Endodermal cell (in vitro differentiated cells): ENCODE data around the gene RASGRF1. TPM values are rescaled to one million over a fixed set of nuclear protein-coding genes. Genes with fewer than 3 reads are reported as not detected.

ENCODE experiments used
- DNase-seq: peaks from one replicate; pipeline ENCODE4 v3.0.0-alpha.2; 2017
- H3K27ac ChIP-seq: 2 replicates; pipeline ENCODE4 v1.5.1; 2013; ENCODE audit warnings: mild to moderate bottlenecking, low read depth, low read length, moderate library complexity
- H3K27me3 ChIP-seq: 2 replicates; pipeline ENCODE4 v1.6.1; 2013; ENCODE audit warnings: mild to moderate bottlenecking, low read length, moderate library complexity; ENCODE audit not compliant: insufficient read depth, control insufficient read depth, poor library complexity, severe bottlenecking
- H3K36me3 ChIP-seq: 2 replicates; pipeline ENCODE4 v1.7.0; 2013; ENCODE audit warnings: mild to moderate bottlenecking, low read length, moderate library complexity; ENCODE audit not compliant: control insufficient read depth, insufficient read depth
- H3K4me1 ChIP-seq: one replicate; pipeline ENCODE4 v1.7.0; 2013; ENCODE audit warnings: low read length; ENCODE audit not compliant: control insufficient read depth, insufficient read depth
- H3K4me3 ChIP-seq: 2 replicates; pipeline ENCODE4 v1.5.1; 2013; ENCODE audit warnings: mild to moderate bottlenecking, low read length, moderate library complexity
- H3K9ac ChIP-seq: 2 replicates; pipeline ENCODE4 v1.6.1; 2013; ENCODE audit warnings: mild to moderate bottlenecking, low read length, moderate library complexity; ENCODE audit not compliant: poor library complexity, severe bottlenecking; ENCODE audit errors: extremely low read depth
- H3K9me3 ChIP-seq: 2 replicates; pipeline ENCODE4 v1.6.1; 2013; ENCODE audit warnings: mild to moderate bottlenecking, low read length, moderate library complexity; ENCODE audit not compliant: control insufficient read depth
- H3K27ac Mint-ChIP-seq: 2 replicates; pipeline ENCODE4 v1.8.0; 2020; ENCODE audit warnings: mixed read lengths
- H3K27me3 Mint-ChIP-seq: 2 replicates; pipeline ENCODE4 v1.8.0; 2021; ENCODE audit warnings: mild to moderate bottlenecking, mixed read lengths; ENCODE audit not compliant: insufficient read depth
- H3K36me3 Mint-ChIP-seq: 2 replicates; pipeline ENCODE4 v1.8.0; 2020; ENCODE audit warnings: low read depth, mixed read lengths
- H3K4me1 Mint-ChIP-seq: 2 replicates; pipeline ENCODE4 v1.8.0; 2020; ENCODE audit warnings: mixed read lengths
- H3K4me3 Mint-ChIP-seq: 2 replicates; pipeline ENCODE4 v1.8.0; 2020; ENCODE audit warnings: mild to moderate bottlenecking, moderate library complexity, mixed read lengths
- H3K9me3 Mint-ChIP-seq: 2 replicates; pipeline ENCODE4 v1.8.0; 2020; ENCODE audit warnings: mild to moderate bottlenecking, mixed read lengths
- CTCF ChIP-seq: fragments of 200-600 bp; sonication (generic); conservative IDR thresholded peaks from 2 replicates; pipeline ENCODE4 v1.5.0; 2021; ENCODE audit warnings: antibody characterized with exemption, mild to moderate bottlenecking
- whole genome bisulfite sequencing, 2 experiments: methylation state at CpG; one replicate each; pipeline versions ENCODE4 v1.1.5 to v1.1.7; 2013; ENCODE audit warnings: missing lambda C conversion rate in 2 of 2, mixed read lengths in 1 of 2; ENCODE audit not compliant: insufficient coverage in 1 of 2, insufficient read length in 1 of 2; 5-methylcytosine and 5-hydroxymethylcytosine counted together
- total RNA-seq, 2 donors: library from RNA; stranded (reverse); fragmentation: NEBNext Ultra II Directional in 1 of 2; extraction: Animal tissue kit (Norgen Biotek cat#: 25700) in 1 of 2; gene quantifications; 2 replicates in 1 of 2; 3 replicates in 1 of 2; pipeline ENCODE4 v1.2.1, GENCODE V29; 2021

Gene RASGRF1
- total RNA-seq, 2 donors from 2014 or later, result 0.20 TPM; not detected in 1

DNA sequence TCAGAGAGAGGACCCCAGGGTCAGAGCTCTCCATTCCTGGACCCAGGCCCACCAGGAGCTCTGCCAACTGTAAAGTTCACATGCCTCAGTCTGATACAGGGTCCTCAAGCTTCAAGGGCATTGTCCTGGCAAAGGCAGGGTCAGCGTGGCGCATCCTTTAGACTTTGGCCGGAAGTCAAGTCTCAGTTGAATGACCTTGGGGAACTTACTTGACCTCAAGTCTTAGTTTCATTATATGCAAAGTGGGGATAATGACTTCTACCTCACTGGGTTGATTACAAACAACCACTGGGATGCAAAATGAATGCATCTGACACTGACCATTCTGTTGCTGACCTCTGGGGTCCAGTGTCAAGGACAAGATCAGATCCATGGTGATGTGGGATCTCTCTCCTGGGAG lies 75.2 kb downstream of the RASGRF1 start:
- Mint-ChIP-seq H3K4me1 (no peaks in the 10 kb centered on the region), H3K36me3 (no peaks in the 10 kb centered on the region), H3K9me3 (no peaks in the 10 kb centered on the region), H3K27me3 (no peaks in the 10 kb centered on the region), H3K4me3 (no peak overlapping the region), H3K27ac (no peak overlapping the region)
- 93 to 94% methylated on average over 3 of the region's 3 CpGs for WGBS, 2 experiments
- Histone ChIP-seq H3K36me3 (no peaks in the 10 kb centered on the region), H3K9ac (no peak overlapping the region), H3K27ac (no peak overlapping the region), H3K4me1 (no peaks in the 10 kb centered on the region), H3K27me3 (no peaks in the 10 kb centered on the region), H3K9me3 (no peaks in the 10 kb centered on the region), H3K4me3 (no peak overlapping the region)
- DNase-seq, result no peak
- TF ChIP-seq CTCF, result no peak

- no peak for DNase-seq
- Histone ChIP-seq H3K9me3 (no peaks in the 10 kb centered on the region), H3K9ac (no peak overlapping the region), H3K36me3 (no peaks in the 10 kb centered on the region), H3K27me3 (no peaks in the 10 kb centered on the region), H3K4me3 (no peak overlapping the region), H3K27ac (no peak overlapping the region), H3K4me1 (no peaks in the 10 kb centered on the region)
- H3K4me1 Mint-ChIP-seq, result no peaks in the 10 kb centered on the region
- peaks cover 6% of the 10 kb centered on the region for H3K27me3 Mint-ChIP-seq
- no peaks in the 10 kb centered on the region for H3K36me3 Mint-ChIP-seq
- H3K4me3 Mint-ChIP-seq, result no peak overlapping the region
- H3K9me3 Mint-ChIP-seq, result no peaks in the 10 kb centered on the region
- no peak overlapping the region for H3K27ac Mint-ChIP-seq
- no peak for TF ChIP-seq CTCF
- 83 to 91% methylated on average over 2 of the region's 2 CpGs for WGBS, 2 experiments
These were observed 80.3 kb downstream of the RASGRF1 start for GRCh38 chr15:79010278-79010677.

DNA sequence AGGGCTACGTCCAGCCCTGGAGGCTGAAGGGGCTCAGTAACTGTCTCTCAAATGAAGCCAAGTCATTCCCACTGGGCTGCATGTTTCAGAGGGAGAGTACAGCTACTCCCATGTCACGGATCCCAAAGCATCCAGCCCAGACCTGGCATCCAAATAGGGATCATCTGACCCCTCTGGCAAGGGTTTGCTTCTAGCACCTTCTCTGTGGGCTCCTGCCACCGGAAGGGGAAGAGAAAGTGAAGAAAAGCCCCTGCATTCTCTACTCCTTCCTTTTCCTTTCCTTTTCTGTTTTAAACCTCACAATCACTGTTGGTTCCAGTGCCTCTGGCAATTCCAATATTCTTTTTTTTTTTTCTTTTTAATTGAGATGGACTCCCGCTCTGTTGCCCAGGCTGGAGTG lies 81.2 kb downstream of the RASGRF1 start:
- H3K36me3 Mint-ChIP-seq, result no peaks in the 10 kb centered on the region
- WGBS, 2 experiments, result 83 to 93% methylated on average over 3 to 4 of the region's 4 CpGs
- DNase-seq, result no peak
- peaks cover 6% of the 10 kb centered on the region for H3K4me1 Mint-ChIP-seq
- Histone ChIP-seq H3K36me3 (no peaks in the 10 kb centered on the region), H3K9ac (no peak overlapping the region), H3K4me3 (no peak overlapping the region), H3K9me3 (no peaks in the 10 kb centered on the region), H3K4me1 (no peaks in the 10 kb centered on the region), H3K27me3 (no peaks in the 10 kb centered on the region), H3K27ac (no peak overlapping the region)
- no peak overlapping the region for H3K27ac Mint-ChIP-seq
- H3K9me3 Mint-ChIP-seq, result no peaks in the 10 kb centered on the region
- no peak overlapping the region for H3K4me3 Mint-ChIP-seq
- TF ChIP-seq CTCF, result no peak
- peaks cover 13% of the 10 kb centered on the region for H3K27me3 Mint-ChIP-seq
